Fibroblast of upper back skin (primary cell): ENCODE measurements around the gene CLN6.
"Not testable (repeated sequence)": the region's sequence is repeated elsewhere in the genome, so short reads cannot be mapped to it uniquely, and the experiment has no call there.

ENCODE experiments used
- DNase-seq: peaks from one replicate; pipeline ENCODE4 v3.0.0-alpha.2; 2013

The CLN6 gene

DNA sequence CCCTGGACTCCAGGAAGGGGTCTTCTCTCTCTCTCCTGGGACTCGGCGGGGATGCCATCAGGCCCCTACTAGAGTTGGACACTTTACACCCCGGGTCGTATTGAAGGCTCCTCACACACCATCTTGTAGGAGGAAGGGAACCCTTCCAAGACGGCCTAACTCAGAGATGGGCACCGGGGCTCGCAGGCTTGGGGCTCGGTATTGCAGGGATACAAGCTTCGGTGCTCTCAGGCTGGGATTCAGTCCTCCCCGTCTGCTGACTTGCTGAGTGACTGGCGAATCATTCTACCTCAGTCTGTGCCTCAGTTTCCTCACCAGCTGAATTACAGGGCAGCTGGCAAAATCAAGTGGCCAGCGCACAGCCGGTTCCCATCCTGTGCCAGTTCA is 24.0 kb downstream of the CLN6 start:
- no peak for DNase-seq

DNA sequence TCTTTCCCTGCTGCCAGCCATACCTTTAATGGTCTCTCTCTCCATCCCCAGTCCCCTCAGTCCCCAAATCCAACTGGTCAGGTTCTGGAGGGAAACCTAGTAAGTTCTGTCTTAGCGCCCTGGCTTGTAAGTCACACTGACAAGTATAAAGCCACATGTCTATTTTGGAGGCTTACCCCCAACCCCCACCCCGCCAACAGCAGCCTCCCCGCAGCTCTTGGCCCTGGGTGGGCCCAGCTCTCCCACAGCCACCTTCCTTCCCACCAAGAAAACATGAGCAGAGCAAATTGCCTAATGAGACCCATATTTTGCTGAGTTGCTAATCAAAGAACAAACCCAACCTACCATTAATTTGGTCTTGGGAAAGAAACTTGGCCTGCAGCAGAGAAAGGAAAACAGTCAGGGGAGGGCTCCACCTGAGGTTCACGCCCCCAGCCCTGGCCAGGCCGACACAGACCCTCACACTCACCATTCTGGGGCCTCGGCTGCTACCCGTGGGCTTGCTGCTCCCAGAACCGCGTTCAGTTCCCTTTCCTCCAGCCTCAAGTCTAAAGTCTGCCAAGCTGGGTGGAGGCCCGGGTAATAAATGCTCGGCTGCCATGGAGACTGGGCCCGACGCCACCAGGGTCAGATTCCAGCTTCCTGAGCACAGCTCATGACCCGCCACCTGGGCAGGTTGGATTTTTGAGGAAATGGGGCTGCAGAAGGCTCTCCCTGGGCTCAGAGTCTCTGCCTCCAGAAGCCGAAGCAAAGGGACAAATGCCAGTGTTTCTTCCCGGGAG is 24.6 kb downstream of the CLN6 start, which contains the start of gene CALML4:
CALML4 (minus strand) TSS at position 557 of the 782 bp plus-strand sequence; CDS start at position 472, 85 bp downstream.
- peak; percentile 41 for DNase-seq

DNA sequence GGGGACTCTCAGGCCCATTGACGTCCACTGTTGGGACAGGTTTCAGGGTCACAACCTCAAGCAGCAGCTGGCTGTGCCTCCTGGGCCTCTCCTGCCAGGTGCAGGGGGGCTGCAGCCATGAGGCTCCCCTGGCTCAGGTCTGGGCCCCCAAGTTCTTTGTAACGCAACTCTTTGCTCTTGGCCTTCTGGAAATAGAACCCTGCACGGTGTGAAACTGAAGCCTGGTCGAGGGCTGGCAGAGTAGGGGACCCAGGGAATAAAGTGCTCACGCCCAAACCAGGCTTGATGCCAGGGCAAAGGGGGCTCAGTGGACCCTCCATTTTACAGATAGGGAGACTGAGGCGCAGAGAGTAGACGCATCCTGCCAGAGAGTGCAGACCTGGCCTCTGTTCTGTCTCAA is 25.2 kb downstream of the CLN6 start:
- DNase-seq: no peak

DNA sequence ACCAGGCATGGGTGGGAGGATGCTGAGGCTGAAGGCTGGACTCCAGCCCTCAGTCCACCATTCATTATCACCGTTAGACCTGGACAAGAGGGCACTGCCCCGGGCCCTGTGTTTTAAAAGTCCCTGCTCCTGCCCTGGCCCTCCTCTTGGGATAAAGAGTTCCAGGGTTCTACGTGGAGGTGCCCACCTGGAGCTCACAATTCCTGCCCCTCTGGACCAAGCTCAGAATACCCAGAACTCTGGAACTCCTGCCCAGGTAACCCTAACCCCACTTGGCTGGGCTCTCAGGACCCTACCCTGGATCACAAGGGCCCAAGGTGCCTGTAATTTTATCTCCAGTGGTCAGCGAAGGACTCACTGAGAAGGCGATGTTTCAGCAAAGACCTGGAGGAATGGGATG is 25.6 kb downstream of the CLN6 start:
- no peak for DNase-seq

DNA sequence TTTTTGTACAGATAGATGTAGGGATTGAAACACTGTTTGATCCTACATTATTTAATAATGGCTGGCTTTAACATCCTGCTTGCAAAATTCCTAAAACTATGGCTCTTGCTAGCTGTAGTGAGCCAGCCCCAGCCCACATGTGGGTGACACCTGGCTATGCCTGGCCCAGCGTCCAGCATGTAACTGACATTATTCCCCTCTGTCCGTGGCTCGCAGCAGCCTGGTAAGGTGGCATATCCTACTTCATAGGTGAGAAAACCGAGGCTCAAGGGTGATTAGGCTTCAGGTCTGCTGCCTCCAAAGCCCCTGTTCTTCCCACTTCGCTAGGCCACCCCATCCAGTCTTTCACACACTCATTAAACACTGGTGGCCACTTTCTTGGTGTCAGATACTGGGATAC is 26.0 kb downstream of the CLN6 start:
- DNase-seq: no peak

DNA sequence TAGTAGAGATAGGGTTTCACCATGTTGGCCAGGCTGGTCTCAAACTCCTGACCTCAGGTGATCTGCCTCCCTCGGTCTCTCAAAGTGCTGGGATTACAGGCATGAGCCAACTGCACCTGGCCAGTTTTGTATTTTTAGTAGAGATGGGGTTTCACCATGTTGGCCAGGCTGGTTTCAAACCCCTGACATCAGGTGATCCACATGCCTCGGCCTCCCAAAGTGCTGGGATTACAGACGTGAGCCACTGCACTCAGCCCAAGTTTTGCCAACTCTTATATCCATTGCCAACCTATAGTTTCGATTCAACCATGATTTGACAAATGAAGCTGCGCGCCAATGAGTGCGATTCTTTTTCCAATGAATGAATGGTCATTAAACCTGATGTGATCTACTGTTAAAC is 26.5 kb downstream of the CLN6 start:
- DNase-seq: not testable (repeated sequence)

DNA sequence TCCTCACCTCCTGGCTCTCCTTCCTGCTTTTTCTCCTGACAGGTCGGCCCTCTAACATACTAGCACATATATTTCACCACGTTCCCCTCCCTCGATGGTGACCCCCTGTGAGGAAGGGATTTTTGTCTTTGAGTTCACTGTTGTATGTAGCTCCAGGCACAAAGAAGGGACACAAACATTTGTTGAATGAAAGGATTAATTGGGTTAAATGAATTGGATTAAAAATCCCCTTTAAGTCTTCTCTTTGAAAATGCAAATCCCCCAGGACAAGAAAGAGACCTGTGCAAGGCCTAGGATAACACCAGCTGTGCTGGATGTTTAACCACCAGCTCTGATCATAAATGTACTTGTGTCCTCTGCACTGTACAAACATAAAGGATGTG is 27.7 kb downstream of the CLN6 start:
- DNase-seq: no peak

DNA sequence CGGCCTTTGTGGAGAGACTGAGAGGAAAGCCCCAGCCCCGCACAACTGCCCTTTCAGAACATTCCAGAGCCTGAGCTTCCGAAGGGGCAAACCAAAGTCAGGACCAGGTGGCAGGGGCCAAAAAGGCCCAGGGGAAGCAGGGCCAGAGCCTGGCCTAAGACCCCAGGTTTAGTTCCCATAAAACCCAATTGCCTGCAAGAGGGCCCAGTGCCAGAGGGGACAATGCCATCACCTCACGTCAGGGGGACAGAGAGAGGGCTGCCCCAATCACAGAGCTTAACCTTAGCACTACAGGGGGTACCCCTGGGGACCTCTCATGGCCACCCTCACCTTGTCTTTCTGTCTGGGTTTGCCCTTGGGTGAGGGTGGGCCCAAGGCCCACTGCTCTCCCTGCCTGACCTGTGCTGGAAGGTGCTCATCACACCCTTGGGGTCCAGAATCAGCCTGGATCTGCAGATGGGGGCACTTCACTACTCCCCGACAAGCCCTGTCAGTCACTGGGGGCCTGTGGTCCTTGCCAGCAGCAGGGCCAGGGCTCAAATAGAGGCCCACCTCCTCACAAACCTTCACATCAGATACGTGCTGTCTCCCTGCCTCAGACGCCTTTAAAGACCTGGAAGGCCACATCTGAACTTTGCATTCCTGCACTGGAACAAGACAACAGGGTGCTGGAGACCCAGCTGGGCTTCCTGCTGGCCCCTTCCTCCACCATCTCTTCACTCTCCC is 28.2 kb downstream of the CLN6 start:
- DNase-seq: no peak

DNA sequence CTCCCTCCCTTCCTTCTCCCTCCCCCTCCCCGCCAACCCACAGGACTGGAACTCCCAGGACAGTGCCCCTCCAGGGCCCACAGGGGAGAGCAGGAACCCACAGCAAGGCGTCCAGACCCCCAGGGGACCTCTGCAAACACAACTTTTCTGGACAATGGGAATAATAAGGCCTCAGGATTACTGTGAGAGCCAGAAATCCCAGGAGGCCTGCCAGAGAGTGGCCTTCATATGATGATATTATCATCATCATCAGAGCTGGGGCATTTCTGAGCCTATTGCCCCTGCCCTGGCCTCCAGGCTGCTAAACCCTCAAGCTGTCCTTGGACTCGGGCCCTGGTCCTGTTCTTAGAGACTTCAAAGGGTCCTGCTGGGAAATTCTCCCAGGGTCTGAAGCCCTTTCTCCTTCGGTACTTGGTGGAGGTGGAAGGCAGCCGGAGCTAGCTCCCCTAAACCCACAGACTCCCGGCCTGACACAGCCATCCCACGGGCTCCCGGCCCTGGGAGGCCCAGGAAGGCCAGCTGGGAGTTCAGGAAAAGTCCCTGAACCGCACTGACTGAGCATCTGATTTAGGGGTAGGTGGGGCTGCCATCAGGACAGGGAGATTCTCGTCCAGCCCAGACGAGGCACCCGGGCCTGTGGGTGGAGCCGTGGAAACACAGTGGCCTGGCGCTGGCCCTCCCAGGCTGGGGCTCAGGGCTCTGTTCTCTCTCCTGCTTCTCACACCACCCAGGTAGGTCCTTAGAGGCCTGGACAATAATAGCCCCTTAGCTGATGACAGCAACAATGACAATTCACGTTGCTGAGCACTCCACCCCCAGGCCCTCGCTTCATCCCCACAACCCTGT is 29.3 kb downstream of the CLN6 start:
- no peak for DNase-seq

DNA sequence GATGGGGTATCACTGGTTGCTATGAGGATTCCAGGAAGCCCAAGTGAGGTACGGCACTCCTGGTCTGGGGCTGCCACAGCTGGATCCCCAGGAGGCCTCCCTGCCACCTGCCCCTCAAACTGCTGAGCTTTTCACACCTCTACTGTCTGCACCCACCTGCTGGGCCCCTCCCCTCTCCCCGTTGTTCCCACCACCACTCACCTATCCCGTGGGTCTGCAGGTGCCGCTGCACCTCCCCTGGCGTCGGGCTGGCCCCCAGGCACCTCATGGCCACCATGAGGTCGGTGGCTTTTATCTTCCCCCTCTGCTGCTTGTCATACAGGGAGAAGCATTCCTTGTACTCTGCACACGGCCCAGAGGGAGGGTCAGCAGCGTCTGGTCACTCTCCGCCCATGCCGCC is 30.2 kb downstream of the CLN6 start:
- no peak for DNase-seq

DNA sequence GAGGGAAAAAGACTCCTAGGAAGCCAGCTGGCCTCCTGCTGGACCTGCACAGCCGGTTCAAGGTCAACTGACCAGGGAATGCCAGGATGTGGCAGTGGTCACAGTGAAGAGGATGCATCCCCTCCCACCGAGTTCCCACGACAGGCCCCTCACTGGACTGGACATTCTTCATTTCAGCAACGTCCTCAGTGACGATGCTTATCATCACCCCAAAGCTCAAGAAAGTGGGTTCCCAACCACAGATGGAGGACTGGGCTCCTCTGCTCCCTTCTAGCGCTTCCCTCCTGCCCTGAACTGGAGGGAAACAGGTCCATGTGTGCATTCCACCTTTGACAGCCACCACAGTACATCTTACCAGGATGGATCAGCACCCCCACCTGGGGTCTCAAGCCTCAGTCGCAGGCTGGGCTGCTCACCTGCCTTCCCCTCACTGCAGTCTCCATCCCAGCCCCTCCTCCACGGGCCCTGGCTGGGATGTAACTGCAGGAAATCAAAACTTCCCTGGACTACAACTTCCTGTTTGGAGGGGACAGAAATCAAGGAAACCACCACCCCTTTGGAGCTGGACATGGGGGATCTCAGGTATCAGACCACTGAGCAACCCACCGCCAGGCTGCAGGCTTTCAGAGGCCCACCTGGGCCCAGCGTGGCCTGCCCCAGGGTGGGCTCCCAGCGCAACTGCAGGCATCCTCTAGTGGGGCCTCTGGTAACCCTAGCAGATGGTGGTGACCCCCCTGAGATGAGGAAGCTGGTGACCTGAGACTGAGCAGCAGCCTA is 31.7 kb downstream of the CLN6 start:
- no peak for DNase-seq

DNA sequence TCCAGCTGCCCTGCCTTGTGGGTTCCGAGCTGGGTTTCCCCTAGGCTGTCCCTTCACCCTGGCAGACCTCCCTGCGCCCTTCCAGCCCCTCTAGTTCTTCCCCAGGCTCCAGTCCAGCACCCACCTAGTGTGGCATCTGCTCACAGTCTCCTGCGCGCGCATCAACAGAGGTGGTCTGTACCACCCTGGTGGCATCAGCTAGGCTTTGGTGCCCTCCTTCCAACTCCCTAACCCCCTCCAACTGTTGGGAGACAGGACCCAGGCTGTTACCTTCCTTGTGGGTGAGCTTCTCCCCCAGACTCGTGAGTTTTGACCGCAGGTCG is 32.4 kb downstream of the CLN6 start:
- no peak for DNase-seq

DNA sequence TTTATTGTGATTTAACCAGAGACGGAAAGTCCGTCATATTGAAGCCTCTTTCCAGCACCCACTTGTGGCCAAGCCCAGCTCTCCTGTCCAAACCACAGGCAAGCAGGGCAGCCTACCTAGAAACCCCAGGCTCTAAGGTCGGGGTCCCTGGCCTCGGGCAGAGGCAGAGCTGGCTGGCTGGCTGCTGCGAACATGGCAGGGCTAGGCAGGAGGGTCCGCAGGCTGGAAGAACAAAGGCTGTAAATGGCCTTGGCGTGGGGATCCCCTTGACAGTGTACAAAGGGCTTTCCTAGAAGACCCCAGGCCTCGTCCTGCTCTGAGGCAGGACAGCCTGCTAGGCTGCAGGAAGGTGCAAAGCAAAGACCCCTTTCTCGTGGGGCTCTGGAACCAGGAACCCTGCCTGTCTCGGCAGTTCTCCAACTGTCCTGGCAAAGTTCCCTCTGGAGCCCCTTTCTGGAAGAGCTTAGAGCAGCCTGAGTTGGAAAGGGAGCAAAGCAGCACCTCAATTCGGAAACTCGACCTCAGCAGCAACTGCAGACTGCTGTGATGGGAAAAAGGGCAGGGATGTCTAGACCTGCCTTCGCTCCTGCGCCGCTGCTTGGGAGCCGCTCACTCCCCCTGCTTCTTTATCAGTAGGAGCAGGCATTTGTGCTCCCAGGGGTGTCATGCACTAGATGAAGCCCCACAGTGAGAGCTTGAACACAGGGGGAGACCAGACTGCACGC is 32.9 kb downstream of the CLN6 start:
- no peak for DNase-seq

DNA sequence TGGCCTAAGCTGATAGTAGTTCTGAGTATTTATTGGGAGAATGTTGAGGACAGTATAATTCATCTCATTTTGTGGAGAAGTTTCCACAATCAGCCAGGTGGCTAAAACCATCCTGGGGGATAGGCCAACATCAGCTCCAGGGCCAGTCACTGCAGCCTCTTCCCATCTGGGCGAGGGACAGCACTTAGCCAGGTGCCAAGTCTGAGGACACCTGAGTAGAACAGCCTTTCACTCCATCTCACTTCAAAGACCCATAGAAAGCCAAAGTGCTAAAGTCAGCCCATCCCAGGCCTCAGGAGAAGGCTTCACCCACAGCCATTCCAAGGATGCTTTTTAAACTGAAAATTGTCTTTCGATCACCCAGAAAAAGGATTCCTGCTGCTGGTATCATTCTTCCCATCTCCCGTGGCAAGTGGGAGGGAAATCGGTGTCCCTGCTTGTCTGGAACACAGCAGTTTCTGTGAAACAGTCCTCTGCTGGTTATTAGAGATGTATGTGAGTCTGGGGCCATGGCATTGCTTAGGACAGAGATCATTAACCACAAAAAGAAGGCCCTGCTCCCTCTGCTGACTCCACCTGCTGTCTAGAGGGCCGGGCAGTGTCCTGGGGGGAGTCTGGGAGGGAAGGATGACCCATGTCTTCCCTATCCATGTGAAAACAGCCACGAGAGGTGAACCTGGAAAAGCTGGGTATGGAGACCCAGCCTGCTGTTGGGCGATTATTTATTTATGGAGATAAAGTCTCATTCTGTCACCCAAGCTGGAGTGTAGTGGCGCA is 34.0 kb downstream of the CLN6 start:
- DNase-seq: no peak

DNA sequence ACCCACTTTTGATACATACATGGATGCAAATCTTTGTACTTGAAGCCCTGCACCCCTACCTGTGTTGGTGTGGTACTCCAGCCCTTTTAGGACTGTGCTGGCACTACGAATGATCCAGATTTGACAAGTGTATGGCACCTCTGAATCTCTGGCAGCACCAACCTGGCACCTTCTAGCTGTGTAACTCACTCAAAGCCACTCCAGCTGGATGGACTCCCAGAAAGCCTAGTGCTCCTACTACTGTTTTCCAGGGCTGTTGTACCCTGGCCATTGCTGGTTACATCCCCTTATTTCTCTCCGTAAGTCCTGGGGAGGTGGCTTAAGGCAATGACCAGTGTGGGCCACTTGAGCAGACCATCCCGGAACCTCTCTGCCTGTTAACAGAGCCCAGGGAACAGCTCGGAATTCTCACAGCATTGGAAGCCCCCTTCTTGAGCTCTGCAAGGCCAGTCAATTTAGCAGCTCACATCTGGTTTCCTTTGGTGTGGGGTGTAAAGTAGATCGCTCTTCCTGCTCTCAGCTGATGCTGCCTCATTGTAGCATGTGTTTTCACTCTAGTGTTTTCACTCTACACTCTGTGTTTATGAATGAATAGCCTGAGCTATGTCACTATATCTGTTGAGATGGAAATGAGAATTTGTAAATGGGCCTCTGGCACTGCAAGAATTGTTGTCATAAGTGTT is 36.6 kb downstream of the CLN6 start:
- no peak for DNase-seq

DNA sequence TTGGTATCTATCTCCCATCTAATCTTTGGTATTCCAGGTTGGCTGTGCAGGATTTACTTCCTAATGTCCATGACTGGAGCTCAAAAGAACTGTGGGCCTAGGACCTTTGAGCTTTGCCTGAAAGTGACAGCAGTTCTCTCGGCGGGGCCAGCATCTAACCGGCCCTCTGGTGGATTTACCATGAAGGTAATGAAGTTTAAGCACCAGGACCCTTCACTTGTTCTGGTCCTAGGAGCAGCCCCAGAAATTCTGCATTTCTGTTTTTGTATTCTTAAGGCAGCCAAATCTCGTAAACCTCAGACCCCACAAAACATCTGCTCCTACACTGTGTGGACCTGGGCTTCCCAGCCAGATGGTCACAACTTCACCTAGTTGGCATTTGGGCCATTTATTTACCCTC is 37.4 kb downstream of the CLN6 start:
- DNase-seq: no peak

DNA sequence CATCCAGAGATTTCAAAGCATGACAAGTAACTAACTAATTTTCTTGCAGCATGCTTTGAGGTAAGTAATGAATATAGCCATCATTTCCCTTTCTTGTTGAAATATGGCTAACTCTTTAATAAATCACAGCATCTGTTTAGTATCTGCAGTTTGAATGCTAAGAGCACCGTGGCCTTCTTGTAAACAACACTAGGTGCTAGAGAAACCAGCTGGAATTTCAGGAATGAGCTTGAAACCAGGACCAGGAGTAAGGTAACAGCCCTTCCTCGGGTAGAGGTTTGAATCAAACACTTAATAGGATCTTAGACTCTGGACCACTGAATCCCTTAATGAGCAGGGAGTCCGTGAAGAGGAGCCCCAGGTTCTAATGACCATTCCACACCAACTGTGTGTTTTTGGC is 38.0 kb downstream of the CLN6 start:
- DNase-seq: no peak

DNA sequence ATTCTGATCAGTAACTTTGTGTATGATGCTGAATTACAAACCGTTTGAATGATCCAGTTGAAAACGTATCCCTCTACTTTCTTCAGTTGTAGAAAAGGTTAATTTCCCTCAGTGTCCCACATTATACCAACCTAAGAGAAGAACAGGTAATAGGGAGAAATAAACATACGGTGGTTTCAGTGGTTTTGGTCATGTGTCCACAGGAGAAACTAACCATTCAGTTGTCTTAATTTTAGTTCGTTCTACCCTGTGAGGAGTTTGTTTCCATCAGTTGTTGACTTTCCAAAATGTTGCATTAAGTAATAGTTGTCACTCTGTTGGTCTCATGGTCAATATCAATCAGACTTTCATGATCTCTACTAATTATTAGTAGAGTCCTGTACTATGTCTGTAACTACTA is 39.5 kb downstream of the CLN6 start:
- DNase-seq: no peak

DNA sequence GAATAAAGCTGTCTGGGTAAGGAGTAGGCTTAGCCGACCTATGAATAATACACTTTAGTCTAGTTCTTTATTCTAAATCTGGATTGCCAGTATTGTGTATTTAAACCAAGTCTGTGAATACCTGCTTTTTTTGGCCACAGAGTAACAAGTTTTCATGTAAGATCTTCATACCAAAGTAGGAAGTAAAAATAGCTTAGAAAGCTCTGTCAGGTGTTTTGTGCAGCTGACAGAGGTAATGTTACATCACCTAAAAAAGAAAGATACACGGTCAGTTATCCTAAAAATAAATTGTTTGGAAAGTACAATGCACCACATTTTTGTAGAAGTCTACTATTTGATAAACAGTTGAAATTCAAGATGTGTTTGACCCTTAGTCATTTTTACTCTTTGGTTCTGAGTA is 40.9 kb downstream of the CLN6 start:
- DNase-seq: no peak

DNA sequence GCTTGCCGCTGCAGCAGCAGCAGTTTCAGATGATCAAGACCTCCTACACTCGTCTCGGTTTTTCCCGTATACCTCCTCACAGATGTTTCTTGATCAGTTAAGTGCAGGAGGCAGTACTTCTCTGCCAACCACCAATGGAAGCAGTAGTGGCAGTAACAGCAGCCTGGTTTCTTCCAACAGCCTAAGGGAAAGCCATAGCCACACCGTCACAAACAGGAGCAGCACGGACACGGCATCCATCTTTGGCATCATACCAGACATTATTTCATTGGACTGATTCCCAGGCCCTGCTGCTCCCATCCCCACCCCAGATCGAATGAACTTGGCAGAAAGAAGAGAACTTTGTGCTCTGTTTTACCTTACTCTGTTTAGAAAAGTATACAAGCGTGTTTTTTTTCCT is 42.0 kb downstream of the CLN6 start:
- peak; percentile 84 for DNase-seq
